ENCODE data around the gene PACSIN2.

DNA sequence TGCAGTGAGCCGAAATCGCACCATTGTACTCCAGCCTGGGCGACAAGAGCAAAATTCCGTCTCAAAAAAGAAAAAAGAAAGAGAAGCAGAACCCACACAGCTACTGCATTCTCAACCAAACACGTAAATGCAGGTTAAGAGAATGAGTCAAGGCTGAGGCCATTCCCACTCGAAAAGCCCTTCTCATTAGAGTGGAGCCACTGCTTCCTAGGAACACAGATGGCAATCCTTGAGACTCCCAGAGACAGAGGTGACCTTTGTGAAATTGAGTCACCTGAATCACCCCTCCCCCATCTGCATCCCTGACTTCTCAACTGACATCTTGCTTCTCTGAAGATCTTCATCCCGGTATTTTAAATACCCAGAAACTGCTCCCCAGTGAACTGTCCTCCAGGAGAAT lies 8.2 kb downstream of the PACSIN2 start:
- TF ChIP-seq, protein P1, sequence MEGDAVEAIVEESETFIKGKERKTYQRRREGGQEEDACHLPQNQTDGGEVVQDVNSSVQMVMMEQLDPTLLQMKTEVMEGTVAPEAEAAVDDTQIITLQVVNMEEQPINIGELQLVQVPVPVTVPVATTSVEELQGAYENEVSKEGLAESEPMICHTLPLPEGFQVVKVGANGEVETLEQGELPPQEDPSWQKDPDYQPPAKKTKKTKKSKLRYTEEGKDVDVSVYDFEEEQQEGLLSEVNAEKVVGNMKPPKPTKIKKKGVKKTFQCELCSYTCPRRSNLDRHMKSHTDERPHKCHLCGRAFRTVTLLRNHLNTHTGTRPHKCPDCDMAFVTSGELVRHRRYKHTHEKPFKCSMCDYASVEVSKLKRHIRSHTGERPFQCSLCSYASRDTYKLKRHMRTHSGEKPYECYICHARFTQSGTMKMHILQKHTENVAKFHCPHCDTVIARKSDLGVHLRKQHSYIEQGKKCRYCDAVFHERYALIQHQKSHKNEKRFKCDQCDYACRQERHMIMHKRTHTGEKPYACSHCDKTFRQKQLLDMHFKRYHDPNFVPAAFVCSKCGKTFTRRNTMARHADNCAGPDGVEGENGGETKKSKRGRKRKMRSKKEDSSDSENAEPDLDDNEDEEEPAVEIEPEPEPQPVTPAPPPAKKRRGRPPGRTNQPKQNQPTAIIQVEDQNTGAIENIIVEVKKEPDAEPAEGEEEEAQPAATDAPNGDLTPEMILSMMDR (IDR thresholded peaks at IDR 0.05; ENCODE audit: low read length) = no peak
- no peak for TF ChIP-seq EZH2 (optimal IDR thresholded peaks at IDR 0.05; ENCODE audit: low read depth, low read length)

Measured in MM.1S (cell line).